ENCODE results near the gene PARM1.

PARM1 gene

GRCh38 chr4:74942251-74942917 lies 9.5 kb downstream of the PARM1 start:
- no peak for DNase-seq (ENCODE audit: low read depth in 2 of 2)

- DNase-seq (ENCODE audit: low read depth in 2 of 2): no peak
Measured at GRCh38 chr4:74942918-74943253, 10.0 kb downstream of the PARM1 start.

GRCh38 chr4:74944354-74944793 lies 11.5 kb downstream of the PARM1 start:
- DNase-seq (ENCODE audit: low read depth in 2 of 2): no peak

- DNase-seq (ENCODE audit: low read depth in 2 of 2): no peak
Measured at GRCh38 chr4:74946196-74946595, 13.3 kb downstream of the PARM1 start.

- DNase-seq (ENCODE audit: low read depth in 2 of 2): no peak
Measured at GRCh38 chr4:74947798-74948197, 14.9 kb downstream of the PARM1 start.

- DNase-seq (ENCODE audit: low read depth in 2 of 2): no peak
Measured at GRCh38 chr4:74948236-74948635, 15.3 kb downstream of the PARM1 start.

GRCh38 chr4:74950200-74950599 lies 17.3 kb downstream of the PARM1 start:
- no peak for DNase-seq (ENCODE audit: low read depth in 2 of 2)

GRCh38 chr4:74950882-74951281 lies 18.0 kb downstream of the PARM1 start:
- DNase-seq (ENCODE audit: low read depth in 2 of 2): no peak

- no peak for DNase-seq (ENCODE audit: low read depth in 2 of 2)
Measured at GRCh38 chr4:74953647-74954046, 20.7 kb downstream of the PARM1 start.

- DNase-seq (ENCODE audit: low read depth in 2 of 2): no peak
Measured at GRCh38 chr4:74958881-74959280, 26.0 kb downstream of the PARM1 start.

GRCh38 chr4:74961230-74961629 lies 28.3 kb downstream of the PARM1 start:
- no peak for DNase-seq (ENCODE audit: low read depth in 2 of 2)

- DNase-seq (ENCODE audit: low read depth in 2 of 2): no peak
Measured at GRCh38 chr4:74962584-74962983, 29.7 kb downstream of the PARM1 start.

GRCh38 chr4:74964311-74964710 lies 31.4 kb downstream of the PARM1 start:
- DNase-seq (ENCODE audit: low read depth in 2 of 2): no peak

- no peak for DNase-seq (ENCODE audit: low read depth in 2 of 2)
Measured at GRCh38 chr4:74967324-74967723, 34.4 kb downstream of the PARM1 start.

- DNase-seq (ENCODE audit: low read depth in 2 of 2): no peak
Measured at GRCh38 chr4:74968456-74969164, 35.7 kb downstream of the PARM1 start.

- DNase-seq (ENCODE audit: low read depth in 2 of 2): no peak
Measured at GRCh38 chr4:74969507-74970474, 36.9 kb downstream of the PARM1 start.

GRCh38 chr4:74970577-74970976 lies 37.7 kb downstream of the PARM1 start:
- no peak for DNase-seq (ENCODE audit: low read depth in 2 of 2)

- no peak for DNase-seq (ENCODE audit: low read depth in 2 of 2)
Measured at GRCh38 chr4:74971862-74972261, 38.9 kb downstream of the PARM1 start.

GRCh38 chr4:74975082-74975481 lies 42.2 kb downstream of the PARM1 start:
- DNase-seq (ENCODE audit: low read depth in 2 of 2): no peak

GRCh38 chr4:74975848-74976824 lies 43.2 kb downstream of the PARM1 start:
- DNase-seq (ENCODE audit: low read depth in 2 of 2): no peak

GRCh38 chr4:74982546-74983252 lies 49.8 kb downstream of the PARM1 start:
- no peak for DNase-seq (ENCODE audit: low read depth in 2 of 2)
